HEK293T (cell line): ENCODE measurements around the gene ITSN1.

Experiments used
- ARNT ChIP-seq: fragments of 450-650 bp; IDR thresholded peaks from 2 replicates; pipeline ENCODE4 v1.6.1; 2017; ENCODE audit warnings: mild to moderate bottlenecking
- BHLHE40 ChIP-seq: fragments of 450-650 bp; IDR thresholded peaks from 2 replicates; pipeline ENCODE4 v1.6.1; 2016; ENCODE audit warnings: mild to moderate bottlenecking, moderate library complexity, borderline replicate concordance
- CTBP1 ChIP-seq: fragments of 450-650 bp; IDR thresholded peaks from 2 replicates; pipeline ENCODE4 v1.6.1; 2016; ENCODE audit warnings: borderline replicate concordance
- ELF4 ChIP-seq: fragments of 450-650 bp; IDR thresholded peaks from 2 replicates; pipeline ENCODE4 v1.6.1; 2017; ENCODE audit warnings: antibody characterized with exemption
- FOXK2 ChIP-seq: fragments of 450-650 bp; IDR thresholded peaks from 2 replicates; pipeline ENCODE4 v1.6.1; 2016; ENCODE audit warnings: mild to moderate bottlenecking
- FOXM1 ChIP-seq: fragments of 450-650 bp; IDR thresholded peaks from 2 replicates; pipeline ENCODE4 v1.6.1; 2017; ENCODE audit warnings: mild to moderate bottlenecking, borderline replicate concordance
- HDGF ChIP-seq: fragments of 450-650 bp; IDR thresholded peaks from 2 replicates; pipeline ENCODE4 v1.6.1; 2017; ENCODE audit warnings: antibody characterized with exemption, borderline replicate concordance
- NFRKB ChIP-seq: fragments of 450-650 bp; IDR thresholded peaks from 2 replicates; pipeline ENCODE4 v1.6.1; 2016; ENCODE audit warnings: mild to moderate bottlenecking, moderate library complexity
- SP1 ChIP-seq: fragments of 450-650 bp; IDR thresholded peaks from 2 replicates; pipeline ENCODE4 v1.6.1; 2017
- TARDBP ChIP-seq: fragments of 450-650 bp; IDR thresholded peaks from 2 replicates; pipeline ENCODE4 v1.6.1; 2016
- ZNF384 ChIP-seq: fragments of 450-650 bp; IDR thresholded peaks from 2 replicates; pipeline ENCODE4 v1.6.1; 2016

- TF ChIP-seq ELF4 (no peak), FOXK2 (no peak), NFRKB (no peak), ARNT (no peak), BHLHE40 (no peak), ZNF384 (no peak), HDGF (no peak), FOXM1 (no peak), CTBP1 (no peak), TARDBP (no peak), SP1 (no peak)
Observed at GRCh38 chr21:33866826-33867225, 224.5 kb downstream of the ITSN1 start.
